Liver (tissue), 3 donors: ENCODE measurements around the gene NBEA.
"Not testable (repeated sequence)": the region's sequence is repeated elsewhere in the genome, so short reads cannot be mapped to it uniquely, and the experiment has no call there.

Experiments
- EGR1 ChIP-seq, 2 donors: IDR thresholded peaks; 2 replicates each; pipeline ENCODE4 v1.6.1; 2016 to 2018; ENCODE audit warnings: antibody characterized with exemption in 2 of 2, low read depth in 2 of 2
- GABPA ChIP-seq, 2 donors: IDR thresholded peaks in 1 of 2; conservative IDR thresholded peaks in 1 of 2; 2 replicates each; pipeline ENCODE4 v1.6.1; 2016; ENCODE audit warnings: antibody characterized with exemption in 2 of 2, mild to moderate bottlenecking in 1 of 2, moderate library complexity in 1 of 2
- HNF4A ChIP-seq, 2 donors: conservative IDR thresholded peaks; 2 replicates each; pipeline ENCODE4 v1.6.1; 2016; ENCODE audit warnings: antibody characterized with exemption in 2 of 2, mild to moderate bottlenecking in 2 of 2
- JUND ChIP-seq, 2 donors: IDR thresholded peaks; 2 replicates each; pipeline ENCODE4 v1.6.1; 2016; ENCODE audit warnings: antibody characterized with exemption in 2 of 2
- NR2F2 ChIP-seq: IDR thresholded peaks from 2 replicates; pipeline ENCODE4 v1.6.1; 2016; ENCODE audit warnings: antibody characterized with exemption
- TAF1 ChIP-seq: conservative IDR thresholded peaks from 2 replicates; pipeline ENCODE4 v1.6.1; 2016; ENCODE audit warnings: antibody characterized with exemption, mild to moderate bottlenecking
- YY1 ChIP-seq: IDR thresholded peaks from 2 replicates; pipeline ENCODE4 v1.6.1; 2016; ENCODE audit warnings: antibody characterized with exemption, mild to moderate bottlenecking
- TF ChIP-seq, protein P1 (sequence below): fragments of 150-350 bp; IDR thresholded peaks from 2 replicates; pipeline ENCODE4 v1.5.1; 2017; ENCODE audit warnings: improper control_type of control experiment, low read depth, low read length; ENCODE audit not compliant: missing input control
- TF ChIP-seq, protein P2 (sequence below): IDR thresholded peaks from 2 replicates; pipeline ENCODE4 v1.6.1; 2016; ENCODE audit warnings: antibody characterized with exemption
- TF ChIP-seq, protein P3 (sequence below): IDR thresholded peaks from 2 replicates; pipeline ENCODE4 v1.6.1; 2016; ENCODE audit warnings: antibody characterized with exemption, mild to moderate bottlenecking
- TF ChIP-seq, protein P4 (sequence below): IDR thresholded peaks from 2 replicates; pipeline ENCODE4 v1.6.1; 2016; ENCODE audit warnings: antibody characterized with exemption
- donor health status: healthy.
- donor health status: healthy.

DNA sequence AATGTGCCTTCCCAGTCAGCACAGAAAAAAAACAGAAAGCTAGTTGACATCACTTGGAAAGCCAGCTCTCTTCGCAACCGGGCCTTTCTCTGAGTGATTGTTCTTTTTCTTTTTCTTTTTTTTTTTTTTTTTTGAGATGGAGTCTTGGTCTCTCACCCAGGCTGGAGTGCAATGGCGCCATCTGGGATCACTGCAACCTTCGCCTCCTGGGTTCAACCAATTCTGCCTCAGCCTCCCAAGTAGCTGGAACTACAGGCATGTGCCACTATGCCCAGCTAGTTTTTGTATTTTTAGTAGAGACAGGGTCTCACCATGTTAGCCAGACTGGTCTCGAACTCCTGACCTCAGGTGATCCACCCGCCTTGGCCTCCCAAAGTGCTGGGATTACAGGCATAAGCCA is 735.8 kb downstream of the NBEA start:
- TF ChIP-seq, protein P1, sequence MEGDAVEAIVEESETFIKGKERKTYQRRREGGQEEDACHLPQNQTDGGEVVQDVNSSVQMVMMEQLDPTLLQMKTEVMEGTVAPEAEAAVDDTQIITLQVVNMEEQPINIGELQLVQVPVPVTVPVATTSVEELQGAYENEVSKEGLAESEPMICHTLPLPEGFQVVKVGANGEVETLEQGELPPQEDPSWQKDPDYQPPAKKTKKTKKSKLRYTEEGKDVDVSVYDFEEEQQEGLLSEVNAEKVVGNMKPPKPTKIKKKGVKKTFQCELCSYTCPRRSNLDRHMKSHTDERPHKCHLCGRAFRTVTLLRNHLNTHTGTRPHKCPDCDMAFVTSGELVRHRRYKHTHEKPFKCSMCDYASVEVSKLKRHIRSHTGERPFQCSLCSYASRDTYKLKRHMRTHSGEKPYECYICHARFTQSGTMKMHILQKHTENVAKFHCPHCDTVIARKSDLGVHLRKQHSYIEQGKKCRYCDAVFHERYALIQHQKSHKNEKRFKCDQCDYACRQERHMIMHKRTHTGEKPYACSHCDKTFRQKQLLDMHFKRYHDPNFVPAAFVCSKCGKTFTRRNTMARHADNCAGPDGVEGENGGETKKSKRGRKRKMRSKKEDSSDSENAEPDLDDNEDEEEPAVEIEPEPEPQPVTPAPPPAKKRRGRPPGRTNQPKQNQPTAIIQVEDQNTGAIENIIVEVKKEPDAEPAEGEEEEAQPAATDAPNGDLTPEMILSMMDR, result not testable (repeated sequence)
- TF ChIP-seq, protein P2, sequence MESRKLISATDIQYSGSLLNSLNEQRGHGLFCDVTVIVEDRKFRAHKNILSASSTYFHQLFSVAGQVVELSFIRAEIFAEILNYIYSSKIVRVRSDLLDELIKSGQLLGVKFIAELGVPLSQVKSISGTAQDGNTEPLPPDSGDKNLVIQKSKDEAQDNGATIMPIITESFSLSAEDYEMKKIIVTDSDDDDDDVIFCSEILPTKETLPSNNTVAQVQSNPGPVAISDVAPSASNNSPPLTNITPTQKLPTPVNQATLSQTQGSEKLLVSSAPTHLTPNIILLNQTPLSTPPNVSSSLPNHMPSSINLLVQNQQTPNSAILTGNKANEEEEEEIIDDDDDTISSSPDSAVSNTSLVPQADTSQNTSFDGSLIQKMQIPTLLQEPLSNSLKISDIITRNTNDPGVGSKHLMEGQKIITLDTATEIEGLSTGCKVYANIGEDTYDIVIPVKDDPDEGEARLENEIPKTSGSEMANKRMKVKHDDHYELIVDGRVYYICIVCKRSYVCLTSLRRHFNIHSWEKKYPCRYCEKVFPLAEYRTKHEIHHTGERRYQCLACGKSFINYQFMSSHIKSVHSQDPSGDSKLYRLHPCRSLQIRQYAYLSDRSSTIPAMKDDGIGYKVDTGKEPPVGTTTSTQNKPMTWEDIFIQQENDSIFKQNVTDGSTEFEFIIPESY, result not testable (repeated sequence)
- TF ChIP-seq YY1; GABPA (IDR thresholded peaks at IDR 0.05 in 1 of 2, conservative IDR thresholded peaks at IDR 0.05 in 1 of 2); TAF1; NR2F2; EGR1 (IDR thresholded peaks at IDR 0.05; ENCODE audit: low read depth in 2 of 2); JUND (IDR thresholded peaks at IDR 0.05); HNF4A (conservative IDR thresholded peaks at IDR 0.05): not testable (repeated sequence)
- TF ChIP-seq, protein P3, sequence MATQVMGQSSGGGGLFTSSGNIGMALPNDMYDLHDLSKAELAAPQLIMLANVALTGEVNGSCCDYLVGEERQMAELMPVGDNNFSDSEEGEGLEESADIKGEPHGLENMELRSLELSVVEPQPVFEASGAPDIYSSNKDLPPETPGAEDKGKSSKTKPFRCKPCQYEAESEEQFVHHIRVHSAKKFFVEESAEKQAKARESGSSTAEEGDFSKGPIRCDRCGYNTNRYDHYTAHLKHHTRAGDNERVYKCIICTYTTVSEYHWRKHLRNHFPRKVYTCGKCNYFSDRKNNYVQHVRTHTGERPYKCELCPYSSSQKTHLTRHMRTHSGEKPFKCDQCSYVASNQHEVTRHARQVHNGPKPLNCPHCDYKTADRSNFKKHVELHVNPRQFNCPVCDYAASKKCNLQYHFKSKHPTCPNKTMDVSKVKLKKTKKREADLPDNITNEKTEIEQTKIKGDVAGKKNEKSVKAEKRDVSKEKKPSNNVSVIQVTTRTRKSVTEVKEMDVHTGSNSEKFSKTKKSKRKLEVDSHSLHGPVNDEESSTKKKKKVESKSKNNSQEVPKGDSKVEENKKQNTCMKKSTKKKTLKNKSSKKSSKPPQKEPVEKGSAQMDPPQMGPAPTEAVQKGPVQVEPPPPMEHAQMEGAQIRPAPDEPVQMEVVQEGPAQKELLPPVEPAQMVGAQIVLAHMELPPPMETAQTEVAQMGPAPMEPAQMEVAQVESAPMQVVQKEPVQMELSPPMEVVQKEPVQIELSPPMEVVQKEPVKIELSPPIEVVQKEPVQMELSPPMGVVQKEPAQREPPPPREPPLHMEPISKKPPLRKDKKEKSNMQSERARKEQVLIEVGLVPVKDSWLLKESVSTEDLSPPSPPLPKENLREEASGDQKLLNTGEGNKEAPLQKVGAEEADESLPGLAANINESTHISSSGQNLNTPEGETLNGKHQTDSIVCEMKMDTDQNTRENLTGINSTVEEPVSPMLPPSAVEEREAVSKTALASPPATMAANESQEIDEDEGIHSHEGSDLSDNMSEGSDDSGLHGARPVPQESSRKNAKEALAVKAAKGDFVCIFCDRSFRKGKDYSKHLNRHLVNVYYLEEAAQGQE, result not testable (repeated sequence)
- TF ChIP-seq, protein P4, sequence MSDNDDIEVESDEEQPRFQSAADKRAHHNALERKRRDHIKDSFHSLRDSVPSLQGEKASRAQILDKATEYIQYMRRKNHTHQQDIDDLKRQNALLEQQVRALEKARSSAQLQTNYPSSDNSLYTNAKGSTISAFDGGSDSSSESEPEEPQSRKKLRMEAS, result not testable (repeated sequence)
